ENCODE results near the gene CRYBG2.
"Not testable (repeated sequence)": the region's sequence is repeated elsewhere in the genome, so short reads cannot be mapped to it uniquely, and the experiment has no call there.

CRYBG2 gene

DNA sequence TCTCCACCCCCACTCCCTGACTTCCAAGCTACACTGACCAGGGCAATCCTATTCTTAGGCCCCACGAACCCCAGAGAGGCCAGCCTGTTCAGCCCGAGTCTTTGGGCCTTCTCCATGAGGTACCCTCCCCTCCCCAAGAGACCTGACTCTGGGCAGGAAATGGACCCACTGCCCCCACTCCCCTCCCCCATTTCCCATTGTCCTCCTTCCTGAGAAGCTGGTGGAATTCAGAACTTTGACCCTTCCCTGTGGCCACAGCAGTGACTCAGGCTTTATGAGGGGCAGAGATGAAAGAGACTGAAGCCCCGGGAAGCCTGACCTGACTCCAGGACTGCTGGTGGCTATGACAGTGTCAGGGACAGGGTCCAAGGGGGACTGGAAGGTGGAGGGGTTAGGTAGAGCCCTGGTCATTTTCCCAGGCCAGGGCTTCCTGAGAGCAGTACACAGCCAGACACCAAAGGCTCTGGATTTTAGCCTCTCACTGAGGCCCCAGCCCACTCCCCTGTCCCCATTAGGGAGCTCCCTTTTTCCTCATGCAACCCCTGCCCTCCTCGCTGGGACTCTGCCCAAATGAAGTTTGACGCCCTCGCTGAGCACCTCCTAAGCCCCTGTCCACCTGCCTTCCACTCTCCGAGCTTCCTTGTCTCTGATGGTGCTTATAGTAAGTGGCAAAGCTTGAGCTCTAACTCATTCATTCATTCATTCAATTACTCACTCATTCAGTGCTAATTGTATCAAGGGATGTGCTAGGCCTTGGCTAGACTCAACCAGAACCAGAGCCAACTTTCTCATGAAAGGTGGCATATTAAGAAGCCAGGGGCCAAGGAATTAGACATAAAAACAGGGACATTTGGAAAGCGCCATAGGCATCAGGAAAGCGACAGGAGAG is 3.0 kb downstream of the CRYBG2 start:
- in situ Hi-C loops (cut with MboI; ENCODE audit: low sequenced_read_pairs), result no loop called here

DNA sequence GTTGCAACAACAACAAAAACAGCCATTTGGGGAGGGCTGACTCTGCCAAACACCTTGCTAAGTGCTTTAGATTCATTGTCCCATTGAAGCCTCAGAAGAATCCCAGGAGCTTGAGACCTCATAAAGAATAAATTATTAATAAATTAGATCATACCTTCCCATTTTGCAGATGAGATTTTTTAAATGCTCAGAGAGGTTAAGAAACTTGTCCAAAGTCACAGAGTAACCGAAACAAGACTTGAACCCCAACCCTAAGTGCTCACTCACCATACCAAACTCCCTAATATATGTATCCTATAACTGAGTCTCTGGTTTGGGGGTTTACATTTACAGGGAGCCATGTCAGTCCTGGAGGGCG is 3.6 kb downstream of the CRYBG2 start:
- in situ Hi-C loops (cut with MboI; ENCODE audit: low sequenced_read_pairs), result no loop called here

DNA sequence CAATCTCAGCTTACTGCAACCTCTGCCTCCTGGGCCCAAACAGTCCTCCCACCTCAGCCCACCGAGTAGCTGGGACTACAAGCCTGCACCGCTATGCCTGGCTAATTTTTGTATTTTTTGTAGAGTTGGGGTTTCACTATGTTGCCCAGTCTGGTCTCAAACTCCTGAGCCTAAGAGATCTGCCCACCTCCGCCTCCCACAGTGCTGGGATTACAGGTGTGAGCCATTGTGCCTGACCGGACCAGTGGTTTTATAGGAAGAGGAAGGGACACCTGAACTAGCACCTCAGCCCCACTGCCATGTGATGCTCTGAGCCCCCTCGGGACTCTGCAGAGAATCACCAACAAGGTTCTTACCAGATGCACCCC is 4.1 kb downstream of the CRYBG2 start:
- in situ Hi-C loops (cut with MboI; ENCODE audit: low sequenced_read_pairs), result no loop called here

DNA sequence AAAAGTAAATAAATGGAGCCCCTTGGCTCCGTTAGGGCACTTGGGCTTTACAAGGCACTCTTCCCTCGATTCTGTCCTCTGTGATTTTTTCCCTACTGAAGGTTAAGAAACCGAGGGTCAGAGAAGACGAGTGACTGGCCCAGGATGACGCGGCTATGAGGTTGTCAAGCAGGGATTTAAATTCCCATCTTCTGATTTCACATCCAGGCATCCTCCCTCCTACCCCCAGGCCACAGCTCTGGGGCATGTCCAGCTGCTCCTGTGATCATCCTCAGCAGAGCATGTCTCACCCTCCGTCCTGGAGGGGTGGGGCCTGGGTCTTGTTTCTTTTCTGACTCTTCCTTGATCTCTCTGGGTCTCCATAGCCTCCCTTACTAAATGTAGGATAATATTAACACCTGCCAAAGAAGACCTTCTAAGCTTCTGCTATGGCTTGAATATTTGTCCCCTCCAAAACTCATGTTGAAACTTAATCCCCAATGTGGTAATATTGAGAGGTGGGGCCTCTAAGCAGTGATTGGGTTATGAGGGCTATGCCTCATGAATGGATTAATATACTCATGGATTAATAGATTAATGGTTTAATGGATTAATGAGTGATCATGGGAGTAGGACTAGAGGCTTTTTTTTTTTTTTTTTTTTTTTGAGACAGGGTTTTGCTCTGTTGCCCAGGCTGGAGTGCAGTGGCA is 4.6 kb downstream of the CRYBG2 start:
- in situ Hi-C loops (cut with MboI; ENCODE audit: low sequenced_read_pairs), result no loop called here

DNA sequence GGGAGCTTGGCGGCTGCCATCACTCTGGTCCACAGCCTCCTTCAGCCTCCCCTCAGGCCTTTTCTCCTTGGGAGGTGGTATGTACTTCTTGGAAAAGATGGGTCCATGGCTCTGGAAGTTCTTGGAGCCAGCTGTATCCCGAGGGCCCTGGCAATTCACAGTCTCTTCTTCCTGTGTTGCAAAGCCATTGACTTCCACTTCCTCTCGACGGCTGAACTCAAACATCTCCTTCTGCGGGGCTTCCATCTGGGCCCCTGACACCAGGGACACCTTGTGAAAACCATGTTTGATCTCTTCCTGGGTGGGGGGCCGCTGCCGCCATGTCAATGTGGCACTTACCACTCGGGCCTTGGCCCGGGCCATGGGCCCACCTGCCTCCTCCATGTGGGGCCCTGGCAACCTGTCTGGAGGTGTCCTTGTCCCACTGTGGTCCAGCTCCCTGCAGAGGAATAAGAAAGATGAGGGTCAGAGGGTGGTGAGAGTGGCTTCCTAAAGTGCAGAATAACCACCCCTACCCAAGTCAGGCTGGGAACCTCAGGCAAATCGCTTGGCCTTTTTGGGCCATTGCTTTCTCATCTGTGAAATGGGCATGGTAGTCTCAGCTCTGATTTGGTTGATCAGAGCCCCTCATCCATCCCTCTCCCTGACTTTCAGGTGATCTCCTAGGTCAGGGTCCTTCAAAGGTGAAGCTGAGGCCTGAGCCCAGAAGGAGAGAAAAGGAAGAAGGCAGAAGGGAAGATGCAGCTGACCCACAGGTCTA is 7.5 kb downstream of the CRYBG2 start:
- in situ Hi-C loops (cut with MboI; ENCODE audit: low sequenced_read_pairs), result no loop called here

DNA sequence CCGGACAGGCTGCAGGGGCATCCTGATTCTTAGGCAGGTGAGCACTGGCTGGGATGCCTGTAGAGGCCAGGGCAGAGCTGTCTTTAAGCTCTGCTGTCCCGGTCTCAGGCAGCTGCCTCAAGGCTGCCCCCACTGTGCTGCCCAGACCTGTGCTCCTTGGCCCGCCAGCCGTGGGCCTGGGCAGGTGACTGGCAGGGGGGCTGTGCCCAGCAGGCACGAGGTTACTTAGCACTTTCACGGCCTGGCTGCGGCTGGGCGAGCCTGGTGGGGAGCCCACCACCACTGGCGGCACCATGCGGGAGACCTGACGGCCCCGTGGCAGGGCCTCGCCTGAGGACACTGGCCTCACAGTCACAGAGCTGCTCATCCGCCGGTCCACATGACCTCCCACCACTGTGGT is 8.2 kb downstream of the CRYBG2 start:
- in situ Hi-C loops (cut with MboI; ENCODE audit: low sequenced_read_pairs), result no loop called here

DNA sequence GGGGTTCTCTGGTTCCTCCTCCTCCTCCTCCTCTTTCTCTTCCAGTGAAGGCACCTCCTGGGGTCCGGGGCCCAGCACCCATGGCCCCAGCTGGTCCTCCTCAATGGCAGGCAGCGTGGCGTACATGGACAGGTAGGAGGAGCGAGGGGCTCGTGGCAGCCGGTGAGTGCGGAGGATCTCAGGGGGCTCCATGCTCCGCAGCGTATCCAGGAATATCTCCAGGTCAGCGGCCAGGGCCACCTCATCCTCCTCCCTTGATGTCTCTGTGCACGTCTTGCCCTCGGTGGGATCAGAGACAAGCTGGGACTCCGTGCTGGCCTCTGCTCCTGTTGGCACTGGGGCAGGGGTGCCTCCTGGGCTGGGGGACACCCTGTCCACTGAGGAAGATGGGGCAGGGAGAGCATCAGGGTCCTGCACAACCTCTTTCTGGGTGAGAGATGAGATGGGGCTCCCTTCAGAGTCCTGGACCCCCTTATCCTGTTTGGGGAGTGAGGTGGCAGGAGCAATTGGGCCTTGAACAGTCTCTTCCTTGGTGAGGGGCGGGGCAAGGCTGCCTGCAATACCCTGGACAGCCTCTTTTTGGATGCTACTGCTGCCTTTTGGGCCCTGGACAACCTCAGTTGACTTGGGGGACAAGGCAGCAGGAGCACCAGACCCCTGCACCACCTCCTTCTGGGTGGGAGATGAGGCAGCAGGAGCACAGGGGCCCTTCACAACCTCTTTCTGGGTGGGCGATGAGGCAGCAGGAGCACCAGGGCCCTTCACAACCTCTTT is 9.6 kb downstream of the CRYBG2 start:
- in situ Hi-C loops (cut with MboI; ENCODE audit: low sequenced_read_pairs), result no loop called here

DNA sequence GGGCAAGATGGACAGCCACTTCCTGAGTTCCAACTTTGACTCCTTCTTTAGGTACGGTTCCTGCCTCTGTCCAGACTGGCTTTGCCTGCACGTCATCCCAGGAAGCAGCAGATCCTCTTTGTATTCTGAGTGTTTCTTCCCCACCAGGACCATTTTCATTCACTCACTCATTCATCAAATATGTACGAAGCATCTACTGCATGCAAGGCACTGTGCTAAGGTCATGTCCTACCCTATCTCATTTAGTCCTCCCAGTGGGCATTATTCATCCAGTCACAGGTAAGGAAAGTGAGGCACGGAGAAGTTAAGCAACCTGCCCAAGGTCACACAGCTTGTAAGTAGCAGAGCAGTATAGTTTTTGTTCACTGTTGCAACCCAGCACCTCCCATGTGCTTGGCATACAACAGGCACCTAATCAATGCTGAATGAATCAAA is 13.9 kb downstream of the CRYBG2 start:
- in situ Hi-C loops (cut with MboI; ENCODE audit: low sequenced_read_pairs), result no loop called here

DNA sequence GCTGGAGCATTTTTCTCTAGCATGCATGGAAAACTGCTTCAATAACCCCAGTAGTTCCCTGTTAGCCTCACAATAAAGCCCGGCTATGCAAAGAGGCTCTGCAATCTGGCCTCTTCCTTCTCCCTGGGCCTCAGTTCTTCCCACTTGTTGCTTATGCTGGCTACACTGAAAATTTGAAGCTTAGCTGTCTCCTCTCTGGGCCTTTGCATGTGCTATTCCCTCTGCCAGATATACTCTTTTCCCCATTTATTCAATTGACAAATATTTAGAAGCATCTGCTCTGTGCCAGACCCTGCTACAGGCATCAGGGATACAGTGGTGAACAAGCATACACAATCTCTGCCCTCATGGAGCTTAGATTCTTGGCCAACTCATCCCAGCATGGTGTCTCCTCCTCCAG is 15.3 kb downstream of the CRYBG2 start:
- in situ Hi-C loops (cut with MboI; ENCODE audit: low sequenced_read_pairs), result no loop called here

DNA sequence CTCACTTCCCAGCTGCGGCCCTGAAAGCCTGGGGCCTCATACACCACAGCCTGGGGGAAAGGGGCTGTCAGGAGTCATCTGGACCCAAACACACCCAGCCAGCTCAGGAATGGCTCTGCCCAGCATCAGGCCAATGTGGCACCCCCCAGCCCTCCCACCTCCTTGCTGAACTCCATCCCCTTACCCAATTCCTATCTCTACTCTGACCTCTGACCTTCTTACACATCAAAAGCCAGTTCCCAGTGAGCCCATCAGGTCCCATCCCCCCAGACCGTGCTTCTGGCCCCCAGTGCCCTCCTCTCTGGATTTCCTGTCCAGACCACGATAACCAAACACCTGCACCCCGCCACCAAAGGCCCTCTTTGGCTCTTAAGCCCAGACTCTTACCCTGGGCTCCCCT is 16.3 kb downstream of the CRYBG2 start:
- in situ Hi-C loops (cut with MboI; ENCODE audit: low sequenced_read_pairs), result no loop called here

DNA sequence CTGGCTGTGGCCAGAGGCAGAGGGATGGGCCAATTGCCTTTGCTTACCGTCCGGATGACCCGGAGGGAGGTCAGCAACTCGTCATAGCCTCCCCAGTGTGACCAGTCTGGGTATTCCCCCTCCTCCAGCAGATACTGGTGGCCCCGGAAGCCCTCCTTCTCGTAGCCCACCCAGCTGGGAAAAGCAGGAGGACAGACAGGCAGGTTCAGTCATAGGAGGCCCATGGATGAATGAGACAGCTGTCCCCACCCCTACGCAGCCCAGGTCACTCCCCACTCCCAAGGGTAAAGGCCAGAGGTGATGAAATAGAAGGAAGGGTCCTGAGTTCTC is 16.8 kb downstream of the CRYBG2 start:
- in situ Hi-C loops (cut with MboI; ENCODE audit: low sequenced_read_pairs), result no loop called here

DNA sequence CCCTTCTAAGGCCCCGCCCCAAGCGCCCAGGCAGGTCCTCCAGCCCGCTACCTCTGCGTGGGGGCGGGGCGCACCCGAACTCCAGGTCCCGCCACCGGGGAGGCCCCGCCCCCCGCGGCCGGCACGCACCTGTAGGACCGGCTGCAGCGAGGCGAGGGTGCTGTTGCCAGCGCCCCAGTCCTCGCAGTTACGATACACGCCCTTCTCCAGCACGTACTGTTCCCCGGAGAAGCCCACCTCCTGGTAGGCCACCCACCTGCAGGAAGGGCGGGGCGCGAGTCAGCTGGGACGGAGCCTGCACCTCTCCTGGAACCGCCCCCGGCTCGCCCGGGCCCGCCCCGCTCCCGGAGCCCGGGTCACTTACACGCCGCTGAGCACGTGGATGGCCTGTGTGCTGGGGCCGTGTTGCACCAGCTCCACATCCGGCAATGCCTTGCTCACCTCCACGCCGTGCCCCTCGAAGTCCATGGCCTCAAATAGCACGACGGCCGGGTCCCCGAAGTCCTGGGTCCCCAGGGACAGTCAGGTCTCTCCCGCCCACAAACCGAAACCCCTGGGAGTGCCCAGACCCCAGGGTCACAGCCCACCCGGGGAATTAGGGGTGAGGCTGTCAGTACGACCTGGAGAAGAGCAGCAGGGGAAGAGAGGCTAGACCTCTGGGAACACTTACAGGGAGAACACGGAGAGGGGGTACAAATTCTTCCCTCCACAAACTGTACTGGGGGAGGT is 17.3 kb downstream of the CRYBG2 start:
- in situ Hi-C loops (cut with MboI; ENCODE audit: low sequenced_read_pairs), result no loop called here

DNA sequence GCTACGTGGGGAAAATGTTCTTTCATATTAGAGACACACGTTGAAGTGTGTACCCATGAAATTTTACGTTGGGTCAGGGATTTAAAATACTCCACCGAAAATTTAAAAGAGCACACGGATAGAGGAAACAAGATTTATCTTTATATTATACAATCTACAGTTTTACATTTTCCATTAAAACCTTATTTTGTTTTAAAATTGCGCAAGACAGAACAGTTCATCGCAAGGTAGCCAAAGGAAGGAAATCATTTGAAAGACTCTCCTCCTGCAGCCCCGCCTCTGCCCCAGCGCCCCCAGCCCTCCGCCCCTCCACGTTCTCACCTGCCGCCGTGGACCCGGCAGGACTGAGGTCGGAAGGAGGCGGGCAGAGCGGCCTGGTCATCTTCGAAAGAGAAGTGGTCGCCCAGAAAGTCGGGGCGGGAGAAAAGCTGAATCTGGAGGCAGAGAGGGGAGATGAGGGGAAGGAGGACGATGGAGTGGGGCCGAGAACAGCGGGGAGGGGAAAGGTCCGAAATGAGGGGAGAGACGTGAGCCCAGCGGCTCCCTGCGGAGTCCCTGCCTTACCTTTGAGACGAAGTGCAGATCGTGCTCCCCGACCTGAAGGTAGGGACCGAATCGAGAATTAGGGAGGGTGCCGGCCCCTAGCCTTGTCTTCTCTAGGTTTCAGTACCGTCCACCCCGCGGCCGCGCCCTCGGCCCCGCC is 18.0 kb downstream of the CRYBG2 start:
- in situ Hi-C loops (cut with MboI; ENCODE audit: low sequenced_read_pairs), result no loop called here

DNA sequence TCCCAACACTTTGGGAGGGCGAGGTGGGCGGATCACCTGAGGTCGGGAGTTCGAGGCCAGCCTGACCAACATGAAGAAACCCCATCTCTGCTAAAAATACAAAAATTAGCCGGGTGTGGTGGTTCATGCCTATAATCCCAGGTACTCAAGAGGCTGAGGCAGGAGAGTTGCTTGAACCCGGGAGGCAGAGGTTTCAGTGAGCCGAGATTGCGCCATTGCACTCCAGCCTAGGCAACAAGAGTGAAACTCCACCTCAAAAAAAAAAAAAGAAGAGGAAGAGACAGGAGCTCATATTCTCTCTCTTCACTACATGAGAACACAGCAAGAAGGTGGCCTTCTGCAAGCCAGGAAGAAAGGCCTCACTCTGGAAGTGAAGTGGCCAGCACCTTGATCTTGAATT is 20.6 kb downstream of the CRYBG2 start:
- in situ Hi-C loops (cut with MboI; ENCODE audit: low sequenced_read_pairs), result not testable (repeated sequence)

DNA sequence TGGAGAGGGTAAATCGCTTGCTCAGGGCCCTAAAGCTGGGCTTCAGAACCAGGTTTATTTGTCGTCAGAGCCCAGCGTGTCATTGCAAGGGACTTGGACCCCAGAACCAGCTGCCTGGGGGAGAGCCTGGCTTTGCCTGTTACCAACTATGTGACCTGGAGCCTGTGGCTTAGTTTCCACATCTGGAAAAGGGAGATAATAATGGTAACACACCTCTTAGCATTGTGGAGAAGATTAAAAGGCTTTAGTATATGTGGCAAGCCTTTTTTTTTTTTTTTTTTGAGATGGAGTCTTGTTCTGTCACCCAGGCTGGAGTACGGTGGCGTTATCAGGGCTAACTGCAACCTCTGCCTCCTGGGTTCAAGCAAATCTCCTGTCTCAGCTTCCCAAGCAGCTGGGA is 23.7 kb downstream of the CRYBG2 start:
- in situ Hi-C loops (cut with MboI; ENCODE audit: low sequenced_read_pairs), result no loop called here

DNA sequence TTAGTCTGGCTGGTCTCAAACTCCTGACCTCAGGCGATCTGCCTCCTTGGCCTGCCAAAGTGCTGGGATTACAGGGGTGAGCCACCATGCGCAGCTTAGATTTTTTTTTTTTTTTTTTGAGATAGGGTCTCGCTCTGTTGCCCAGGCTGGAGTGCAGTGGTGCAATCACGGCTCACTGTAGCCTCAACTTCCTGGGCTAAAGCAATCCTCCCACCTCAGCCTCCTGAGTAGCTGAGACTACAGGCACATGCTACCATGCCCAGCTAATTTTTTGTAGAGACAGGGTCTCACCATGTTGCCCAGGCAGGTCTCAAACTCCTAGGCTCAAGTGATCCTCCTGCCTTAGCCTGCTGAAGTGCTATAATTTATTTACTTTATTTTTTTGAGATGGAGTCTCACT is 24.6 kb downstream of the CRYBG2 start:
- in situ Hi-C loops (cut with MboI; ENCODE audit: low sequenced_read_pairs), result not testable (repeated sequence)

DNA sequence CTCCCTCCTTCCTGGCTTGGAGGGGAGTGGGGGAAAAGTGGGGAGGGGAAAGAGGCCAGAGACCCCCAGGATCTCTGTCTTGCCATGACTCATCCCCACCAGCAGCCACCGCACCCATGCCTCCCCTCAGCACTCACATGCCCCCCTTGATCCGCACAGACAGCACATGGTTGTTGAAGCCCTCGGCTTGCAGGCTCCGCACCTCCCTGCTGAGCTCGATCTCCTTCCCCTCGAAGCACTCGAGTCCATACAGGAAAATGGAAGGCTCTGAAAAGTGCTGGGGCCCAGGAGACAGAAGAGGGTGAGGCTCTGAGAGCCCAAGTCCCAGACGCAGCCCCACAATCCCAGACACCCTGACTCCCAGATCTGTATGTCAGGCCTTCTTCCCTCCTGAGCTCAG is 25.3 kb downstream of the CRYBG2 start:
- in situ Hi-C loops (cut with MboI; ENCODE audit: low sequenced_read_pairs), result no loop called here

DNA sequence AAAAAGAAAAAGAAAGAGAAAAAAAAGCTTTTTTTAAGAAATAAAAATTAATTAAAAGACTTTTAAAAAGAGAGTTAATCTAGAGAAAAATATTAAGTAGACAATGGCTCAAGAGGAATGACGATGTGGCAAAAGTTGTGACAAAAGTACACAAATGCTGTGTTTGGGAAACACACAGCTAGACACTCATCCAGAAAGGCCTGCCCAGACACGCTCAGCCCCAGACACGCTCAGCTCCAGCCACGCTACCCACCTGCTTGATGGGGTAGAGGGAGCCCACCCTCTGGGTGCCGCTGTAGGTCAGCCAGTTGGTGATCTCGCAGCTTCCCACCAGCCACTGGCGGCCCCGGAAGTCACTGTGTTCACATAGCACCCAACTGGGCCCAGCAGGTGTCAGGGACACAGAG is 26.0 kb downstream of the CRYBG2 start:
- in situ Hi-C loops (cut with MboI; ENCODE audit: low sequenced_read_pairs), result no loop called here

DNA sequence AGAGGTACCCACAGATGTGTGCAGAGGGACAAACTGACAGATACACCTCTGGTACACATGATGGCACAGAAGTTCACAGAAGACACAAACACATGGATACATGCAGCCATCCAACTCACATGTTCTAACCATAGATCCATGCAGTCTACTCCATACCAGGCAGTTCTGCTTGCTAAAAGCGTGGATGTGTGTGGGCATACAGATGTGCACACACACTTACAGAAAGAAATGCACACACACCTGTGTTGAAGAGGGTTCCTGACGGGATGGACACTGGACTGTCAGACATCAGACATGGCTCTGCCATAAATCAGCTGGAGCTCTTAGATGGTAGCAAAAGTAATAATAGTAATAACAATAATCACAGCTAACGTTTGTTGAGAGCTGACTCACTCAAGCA is 29.4 kb downstream of the CRYBG2 start:
- in situ Hi-C loops (cut with MboI; ENCODE audit: low sequenced_read_pairs), result no loop called here

DNA sequence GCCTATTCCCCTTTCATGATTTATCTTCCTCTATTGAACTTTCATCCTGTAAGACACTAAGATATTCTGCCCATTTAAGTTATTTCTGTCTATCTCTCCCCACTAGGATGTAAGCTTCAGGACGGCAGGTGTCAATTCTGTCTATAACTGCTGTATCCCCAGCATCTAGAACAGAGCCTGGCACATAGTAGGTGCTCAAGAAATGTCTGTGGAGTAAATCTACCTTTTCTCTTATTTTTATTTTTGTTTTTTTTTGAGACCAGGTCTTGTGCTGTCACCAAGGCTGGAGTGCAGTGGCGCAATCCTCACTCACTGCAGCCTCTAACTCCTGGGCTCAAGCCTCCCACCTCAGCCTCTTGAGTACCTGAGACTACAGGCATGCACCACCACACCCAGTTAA is 30.5 kb downstream of the CRYBG2 start:
- in situ Hi-C loops (cut with MboI; ENCODE audit: low sequenced_read_pairs), result no loop called here

All from HL-60/S4 treated with phorbol 12-myristate 13-acetate at 8.2 ng/mL for 4 days and 3 days (cell line).